ENCODE data around the gene SLN.

Gene SLN

GRCh38 chr11:107733518-107733917 is 21.7 kb upstream of the SLN start:
- Histone ChIP-seq H3K4me3 (ENCODE audit: low read depth, low read length) (no peak overlapping the region), H3K4me1 (ENCODE audit: control insufficient read depth, insufficient read depth, low read length) (no peaks in the 10 kb centered on the region), H3K9me3 (ENCODE audit: control insufficient read depth, insufficient read depth, low read depth, low read length) (no peaks in the 10 kb centered on the region), H3K27ac (ENCODE audit: extremely low read depth, low read depth, low read length) (no peak overlapping the region), H3K36me3 (ENCODE audit: control insufficient read depth in 2 of 2, insufficient read depth in 1 of 2, low read length in 2 of 2) (no peaks in the 10 kb centered on the region)
- CTCF ChIA-PET, result interaction anchor here (0.8 to 1.2 kb wide), 2 partner anchors 14 to 165 kb away, joined by 3 to 4 read pairs; no protein-coding TSS in a partner anchor
- POLR2A ChIA-PET, result no interaction called here
- TF ChIP-seq, protein P1, sequence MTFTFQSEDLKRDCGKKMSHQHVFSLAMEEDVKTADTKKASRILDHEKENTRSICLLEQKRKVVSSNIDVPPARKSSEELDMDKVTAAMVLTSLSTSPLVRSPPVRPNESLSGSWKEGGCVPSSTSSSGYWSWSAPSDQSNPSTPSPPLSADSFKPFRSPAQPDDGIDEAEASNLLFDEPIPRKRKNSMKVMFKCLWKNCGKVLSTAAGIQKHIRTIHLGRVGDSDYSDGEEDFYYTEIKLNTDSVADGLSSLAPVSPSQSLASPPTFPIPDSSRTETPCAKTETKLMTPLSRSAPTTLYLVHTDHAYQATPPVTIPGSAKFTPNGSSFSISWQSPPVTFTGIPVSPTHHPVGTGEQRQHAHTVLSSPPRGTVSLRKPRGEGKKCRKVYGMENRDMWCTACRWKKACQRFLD (tag by site-specific recombination; IDR thresholded peaks at IDR 0.05), result no peak
- no peak for TF ChIP-seq ZNF311 (tag by site-specific recombination; IDR thresholded peaks at IDR 0.05; ENCODE audit: borderline replicate concordance)

DNA sequence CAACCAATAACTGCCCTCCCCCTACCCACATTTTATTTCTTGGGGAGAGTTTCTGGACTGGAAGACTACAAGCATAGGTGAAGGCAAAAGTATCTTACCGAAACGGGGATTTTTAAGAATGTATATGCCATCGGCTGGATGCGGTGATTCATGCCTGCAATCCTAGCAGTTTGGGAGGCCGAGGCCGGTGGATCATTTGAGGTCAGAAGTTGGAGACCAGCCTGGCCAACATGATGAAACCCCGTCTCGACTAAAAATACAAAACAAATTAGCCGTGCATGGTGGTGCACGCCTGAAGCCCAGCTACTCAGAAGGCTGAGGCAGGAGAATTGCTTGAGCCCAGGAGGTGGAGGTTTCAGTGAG is 20.8 kb upstream of the SLN start:
- TF ChIP-seq ZNF76 (tag by site-specific recombination; IDR thresholded peaks at IDR 0.05; ENCODE audit: borderline replicate concordance, low read depth) (no peak), ZNF621 (tag by site-specific recombination; IDR thresholded peaks at IDR 0.05) (no peak), ZNF311 (tag by site-specific recombination; IDR thresholded peaks at IDR 0.05; ENCODE audit: borderline replicate concordance) (no peak), ZNF423 (tag by site-specific recombination; IDR thresholded peaks at IDR 0.05) (no peak), SCRT1 (tag by site-specific recombination; IDR thresholded peaks at IDR 0.05; ENCODE audit: borderline replicate concordance) (no peak), ZNF175 (tag by site-specific recombination; IDR thresholded peaks at IDR 0.05) (no peak), SP7 (tag by site-specific recombination; IDR thresholded peaks at IDR 0.05) (no peak), KLF8 (tag by site-specific recombination; IDR thresholded peaks at IDR 0.05) (no peak), ZNF596 (tag by site-specific recombination; IDR thresholded peaks at IDR 0.05) (no peak), ZFP69B (tag by site-specific recombination; IDR thresholded peaks at IDR 0.05) (no peak)
- TF ChIP-seq, protein P2, sequence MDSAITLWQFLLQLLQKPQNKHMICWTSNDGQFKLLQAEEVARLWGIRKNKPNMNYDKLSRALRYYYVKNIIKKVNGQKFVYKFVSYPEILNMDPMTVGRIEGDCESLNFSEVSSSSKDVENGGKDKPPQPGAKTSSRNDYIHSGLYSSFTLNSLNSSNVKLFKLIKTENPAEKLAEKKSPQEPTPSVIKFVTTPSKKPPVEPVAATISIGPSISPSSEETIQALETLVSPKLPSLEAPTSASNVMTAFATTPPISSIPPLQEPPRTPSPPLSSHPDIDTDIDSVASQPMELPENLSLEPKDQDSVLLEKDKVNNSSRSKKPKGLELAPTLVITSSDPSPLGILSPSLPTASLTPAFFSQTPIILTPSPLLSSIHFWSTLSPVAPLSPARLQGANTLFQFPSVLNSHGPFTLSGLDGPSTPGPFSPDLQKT (IDR thresholded peaks at IDR 0.05; ENCODE audit: borderline replicate concordance, low read depth, low read length), result no peak
- no peak overlapping the region for H3K27ac ChIP-seq (ENCODE audit: extremely low read depth, low read depth, low read length)
- ChIA-PET POLR2A (no interaction called here), CTCF (interaction anchor here (0.7 to 3.3 kb wide), 4 partner anchors 8 to 25 kb away, joined by 3 to 22 read pairs (median 3); no protein-coding TSS in a partner anchor)
- H3K36me3 ChIP-seq (ENCODE audit: control insufficient read depth in 2 of 2, insufficient read depth in 1 of 2, low read length in 2 of 2), result no peaks in the 10 kb centered on the region
- H3K4me1 ChIP-seq (ENCODE audit: control insufficient read depth, insufficient read depth, low read length), result no peaks in the 10 kb centered on the region
- H3K4me3 ChIP-seq (ENCODE audit: low read depth, low read length), result no peak overlapping the region
- no peaks in the 10 kb centered on the region for H3K9me3 ChIP-seq (ENCODE audit: control insufficient read depth, insufficient read depth, low read depth, low read length)

DNA sequence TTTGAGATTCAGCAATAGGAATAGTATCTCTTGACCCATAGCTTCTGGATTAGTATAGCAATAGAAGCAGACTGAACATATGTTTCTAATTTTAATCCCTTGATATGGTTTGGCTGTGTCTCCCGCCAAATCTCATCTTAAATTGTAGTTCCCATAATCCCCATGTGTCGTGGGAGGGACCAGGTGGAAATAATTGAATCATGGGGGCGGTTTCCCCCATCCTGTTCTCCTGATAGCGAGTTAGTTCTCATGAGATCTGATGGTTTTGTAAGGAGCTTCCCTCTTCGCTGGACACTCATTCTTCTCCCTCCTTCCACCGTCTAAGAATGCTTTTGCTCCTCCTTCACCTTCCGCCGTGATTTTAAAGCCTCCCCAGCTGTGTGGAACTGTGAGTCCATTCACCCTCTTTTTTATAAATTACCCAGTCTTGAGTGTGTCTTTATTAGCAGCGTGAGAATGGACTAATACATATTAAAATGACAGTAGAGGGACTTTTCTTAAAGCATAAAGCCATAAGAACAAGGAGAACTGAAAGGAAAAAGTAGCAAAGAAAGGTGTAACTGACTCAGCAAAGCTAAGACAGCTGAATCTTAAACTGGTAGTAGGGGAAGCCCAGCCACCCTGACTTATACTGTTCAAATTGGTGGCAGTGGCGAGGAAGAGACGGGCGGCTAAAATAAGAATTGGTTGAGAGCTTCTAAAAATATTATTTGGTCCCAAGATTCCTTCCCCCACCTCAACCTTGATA is 20.3 kb upstream of the SLN start:
- no peak overlapping the region for H3K4me3 ChIP-seq (ENCODE audit: low read depth, low read length)
- ChIA-PET CTCF (interaction anchor here (0.7 to 3.3 kb wide), 4 partner anchors 9 to 39 kb away, joined by 3 to 22 read pairs (median 4); no protein-coding TSS in a partner anchor), POLR2A (no interaction called here)
- H3K9me3 ChIP-seq (ENCODE audit: control insufficient read depth, insufficient read depth, low read depth, low read length), result no peaks in the 10 kb centered on the region
- no peaks in the 10 kb centered on the region for H3K36me3 ChIP-seq (ENCODE audit: control insufficient read depth in 2 of 2, insufficient read depth in 1 of 2, low read length in 2 of 2)
- no peak for TF ChIP-seq ZEB2 (tag by site-specific recombination; IDR thresholded peaks at IDR 0.05)
- H3K4me1 ChIP-seq (ENCODE audit: control insufficient read depth, insufficient read depth, low read length), result no peaks in the 10 kb centered on the region
- H3K27ac ChIP-seq (ENCODE audit: extremely low read depth, low read depth, low read length), result no peak overlapping the region

DNA sequence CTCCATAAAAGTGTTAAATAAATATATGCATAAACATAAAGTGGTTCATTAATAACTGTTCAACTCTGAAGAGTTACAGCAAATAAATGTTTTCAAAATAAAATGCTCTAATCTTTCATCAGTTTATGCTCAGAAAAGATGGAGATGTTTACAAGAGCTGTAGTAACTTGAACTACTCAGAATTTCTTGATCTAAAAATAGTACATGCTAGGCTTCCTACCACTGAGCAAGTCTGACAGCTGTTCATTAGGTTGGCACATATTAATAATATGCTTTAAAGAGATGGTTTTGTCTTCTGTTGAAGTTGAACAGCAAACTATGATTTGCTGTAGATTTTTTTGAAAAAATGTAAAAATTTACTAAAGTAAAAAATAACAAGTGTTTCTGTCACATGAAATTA is 10.8 kb upstream of the SLN start:
- H3K36me3 ChIP-seq (ENCODE audit: control insufficient read depth in 2 of 2, insufficient read depth in 1 of 2, low read length in 2 of 2), result no peaks in the 10 kb centered on the region
- POLR2A ChIA-PET, result no interaction called here
- no peak overlapping the region for H3K4me3 ChIP-seq (ENCODE audit: low read depth, low read length)
- no peaks in the 10 kb centered on the region for H3K4me1 ChIP-seq (ENCODE audit: control insufficient read depth, insufficient read depth, low read length)
- H3K9me3 ChIP-seq (ENCODE audit: control insufficient read depth, insufficient read depth, low read depth, low read length), result no peaks in the 10 kb centered on the region
- TF ChIP-seq, protein P3, sequence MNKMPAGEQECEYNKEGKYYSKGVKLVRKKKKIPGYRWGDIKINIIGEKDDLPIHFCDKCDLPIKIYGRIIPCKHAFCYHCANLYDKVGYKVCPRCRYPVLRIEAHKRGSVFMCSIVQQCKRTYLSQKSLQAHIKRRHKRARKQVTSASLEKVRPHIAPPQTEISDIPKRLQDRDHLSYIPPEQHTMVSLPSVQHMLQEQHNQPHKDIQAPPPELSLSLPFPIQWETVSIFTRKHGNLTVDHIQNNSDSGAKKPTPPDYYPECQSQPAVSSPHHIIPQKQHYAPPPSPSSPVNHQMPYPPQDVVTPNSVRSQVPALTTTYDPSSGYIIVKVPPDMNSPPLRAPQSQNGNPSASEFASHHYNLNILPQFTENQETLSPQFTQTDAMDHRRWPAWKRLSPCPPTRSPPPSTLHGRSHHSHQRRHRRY (tag by site-specific recombination; IDR thresholded peaks at IDR 0.05), result no peak
- TF ChIP-seq ZNF433 (tag by site-specific recombination; IDR thresholded peaks at IDR 0.05; ENCODE audit: low read depth) (no peak), ZBTB48 (tag by site-specific recombination; IDR thresholded peaks at IDR 0.05) (no peak)
- CTCF ChIA-PET, result interaction anchor here (0.8 kb wide), 1 partner anchor 39 kb away, joined by 4 read pairs; no protein-coding TSS in a partner anchor
- no peak overlapping the region for H3K27ac ChIP-seq (ENCODE audit: extremely low read depth, low read depth, low read length)

All from HEK293 (cell line).